ENCODE data around the gene UGT3A2.

- TF ChIP-seq, protein P1, sequence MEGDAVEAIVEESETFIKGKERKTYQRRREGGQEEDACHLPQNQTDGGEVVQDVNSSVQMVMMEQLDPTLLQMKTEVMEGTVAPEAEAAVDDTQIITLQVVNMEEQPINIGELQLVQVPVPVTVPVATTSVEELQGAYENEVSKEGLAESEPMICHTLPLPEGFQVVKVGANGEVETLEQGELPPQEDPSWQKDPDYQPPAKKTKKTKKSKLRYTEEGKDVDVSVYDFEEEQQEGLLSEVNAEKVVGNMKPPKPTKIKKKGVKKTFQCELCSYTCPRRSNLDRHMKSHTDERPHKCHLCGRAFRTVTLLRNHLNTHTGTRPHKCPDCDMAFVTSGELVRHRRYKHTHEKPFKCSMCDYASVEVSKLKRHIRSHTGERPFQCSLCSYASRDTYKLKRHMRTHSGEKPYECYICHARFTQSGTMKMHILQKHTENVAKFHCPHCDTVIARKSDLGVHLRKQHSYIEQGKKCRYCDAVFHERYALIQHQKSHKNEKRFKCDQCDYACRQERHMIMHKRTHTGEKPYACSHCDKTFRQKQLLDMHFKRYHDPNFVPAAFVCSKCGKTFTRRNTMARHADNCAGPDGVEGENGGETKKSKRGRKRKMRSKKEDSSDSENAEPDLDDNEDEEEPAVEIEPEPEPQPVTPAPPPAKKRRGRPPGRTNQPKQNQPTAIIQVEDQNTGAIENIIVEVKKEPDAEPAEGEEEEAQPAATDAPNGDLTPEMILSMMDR (IDR thresholded peaks at IDR 0.05) = no peak
- TF ChIP-seq EP300 (IDR thresholded peaks at IDR 0.05) (no peak), POLR2A (IDR thresholded peaks at IDR 0.05) (no peak), POLR2AphosphoS5 (IDR thresholded peaks at IDR 0.05) (no peak)
Observed at GRCh38 chr5:36001032-36001431, 65.7 kb downstream of the UGT3A2 start.

All from sigmoid colon (tissue), 4 donors.